Measurements from ENCODE around the gene CT45A7.
"Not testable (repeated sequence)": the region's sequence is repeated elsewhere in the genome, so short reads cannot be mapped to it uniquely, and the experiment has no call there.

Gene CT45A7

GRCh38 chrX:135837180-135837579 lies at the start of gene CT45A7:
CT45A7 (minus strand) TSS chrX:135837280; CDS start chrX:135833533, 3,747 bp downstream.
- not testable (repeated sequence) for H3K4me3 ChIP-seq (ENCODE audit: low read depth in 1 of 2, low read length in 2 of 2); H3K9ac ChIP-seq (ENCODE audit: low read depth, low read length); H3K36me3 ChIP-seq (ENCODE audit: insufficient read depth, low read length); H4K20me1 ChIP-seq (ENCODE audit: insufficient read depth, low read length); ATAC-seq (ENCODE audit: insufficient read depth, low read depth); H3K79me2 ChIP-seq (ENCODE audit: insufficient read depth, low read length); H3K27ac ChIP-seq (ENCODE audit: low read length); H3K4me1 ChIP-seq (ENCODE audit: insufficient read depth, low read length); DNase-seq; H3K4me2 ChIP-seq (ENCODE audit: insufficient read depth, low read length); H3K9me3 ChIP-seq (ENCODE audit: insufficient read depth, low read length, severe bottlenecking); H3K27me3 ChIP-seq (ENCODE audit: insufficient read depth, low read length, poor library complexity); H2AFZ ChIP-seq (ENCODE audit: low read depth, low read length)

- H3K9ac ChIP-seq (ENCODE audit: low read depth, low read length); H3K27ac ChIP-seq (ENCODE audit: low read length); H3K79me2 ChIP-seq (ENCODE audit: insufficient read depth, low read length); H3K4me1 ChIP-seq (ENCODE audit: insufficient read depth, low read length); H3K27me3 ChIP-seq (ENCODE audit: insufficient read depth, low read length, poor library complexity); H3K4me2 ChIP-seq (ENCODE audit: insufficient read depth, low read length); H3K36me3 ChIP-seq (ENCODE audit: insufficient read depth, low read length); H4K20me1 ChIP-seq (ENCODE audit: insufficient read depth, low read length); DNase-seq; H3K9me3 ChIP-seq (ENCODE audit: insufficient read depth, low read length, severe bottlenecking); H2AFZ ChIP-seq (ENCODE audit: low read depth, low read length); ATAC-seq (ENCODE audit: insufficient read depth, low read depth); H3K4me3 ChIP-seq (ENCODE audit: low read depth in 1 of 2, low read length in 2 of 2): not testable (repeated sequence)
Observed at GRCh38 chrX:135882741-135883140, 45.7 kb upstream of the CT45A7 start.

- not testable (repeated sequence) for H3K27me3 ChIP-seq (ENCODE audit: insufficient read depth, low read length, poor library complexity); H3K4me3 ChIP-seq (ENCODE audit: low read depth in 1 of 2, low read length in 2 of 2); DNase-seq; H3K9ac ChIP-seq (ENCODE audit: low read depth, low read length); ATAC-seq (ENCODE audit: insufficient read depth, low read depth); H3K79me2 ChIP-seq (ENCODE audit: insufficient read depth, low read length); H3K4me2 ChIP-seq (ENCODE audit: insufficient read depth, low read length); H3K4me1 ChIP-seq (ENCODE audit: insufficient read depth, low read length); H2AFZ ChIP-seq (ENCODE audit: low read depth, low read length); H3K27ac ChIP-seq (ENCODE audit: low read length); H4K20me1 ChIP-seq (ENCODE audit: insufficient read depth, low read length); H3K36me3 ChIP-seq (ENCODE audit: insufficient read depth, low read length); H3K9me3 ChIP-seq (ENCODE audit: insufficient read depth, low read length, severe bottlenecking)
Observed at GRCh38 chrX:135871712-135872111, 34.6 kb upstream of the CT45A7 start, which contains the start of gene CT45A9. CT45A9 (minus strand) TSS chrX:135871812; CDS start chrX:135868061, 3,751 bp downstream.

- H3K4me1 ChIP-seq (ENCODE audit: insufficient read depth, low read length); H3K27ac ChIP-seq (ENCODE audit: low read length); H3K9ac ChIP-seq (ENCODE audit: low read depth, low read length); H3K36me3 ChIP-seq (ENCODE audit: insufficient read depth, low read length); H2AFZ ChIP-seq (ENCODE audit: low read depth, low read length); H3K4me3 ChIP-seq (ENCODE audit: low read depth in 1 of 2, low read length in 2 of 2); ATAC-seq (ENCODE audit: insufficient read depth, low read depth); H3K9me3 ChIP-seq (ENCODE audit: insufficient read depth, low read length, severe bottlenecking); DNase-seq; H3K4me2 ChIP-seq (ENCODE audit: insufficient read depth, low read length); H4K20me1 ChIP-seq (ENCODE audit: insufficient read depth, low read length); H3K79me2 ChIP-seq (ENCODE audit: insufficient read depth, low read length); H3K27me3 ChIP-seq (ENCODE audit: insufficient read depth, low read length, poor library complexity): not testable (repeated sequence)
Observed at GRCh38 chrX:135854438-135854837, 17.4 kb upstream of the CT45A7 start, which contains the start of gene CT45A8. CT45A8 (minus strand) TSS chrX:135854538; CDS start chrX:135850783, 3,755 bp downstream.

GRCh38 chrX:135819912-135820311 lies 17.2 kb downstream of the CT45A7 start, which contains the start of gene CT45A2:
CT45A2 (minus strand) TSS chrX:135820012; CDS start chrX:135816265, 3,747 bp downstream.
- H3K9me3 ChIP-seq (ENCODE audit: insufficient read depth, low read length, severe bottlenecking); H2AFZ ChIP-seq (ENCODE audit: low read depth, low read length); H3K79me2 ChIP-seq (ENCODE audit: insufficient read depth, low read length); DNase-seq; H3K27me3 ChIP-seq (ENCODE audit: insufficient read depth, low read length, poor library complexity); H3K4me1 ChIP-seq (ENCODE audit: insufficient read depth, low read length); H3K9ac ChIP-seq (ENCODE audit: low read depth, low read length); H3K4me3 ChIP-seq (ENCODE audit: low read depth in 1 of 2, low read length in 2 of 2); H4K20me1 ChIP-seq (ENCODE audit: insufficient read depth, low read length); H3K4me2 ChIP-seq (ENCODE audit: insufficient read depth, low read length); H3K36me3 ChIP-seq (ENCODE audit: insufficient read depth, low read length); ATAC-seq (ENCODE audit: insufficient read depth, low read depth); H3K27ac ChIP-seq (ENCODE audit: low read length): not testable (repeated sequence)

- not testable (repeated sequence) for H4K20me1 ChIP-seq (ENCODE audit: insufficient read depth, low read length); H3K4me3 ChIP-seq (ENCODE audit: low read depth in 1 of 2, low read length in 2 of 2); H3K27me3 ChIP-seq (ENCODE audit: insufficient read depth, low read length, poor library complexity); H3K27ac ChIP-seq (ENCODE audit: low read length); H3K9ac ChIP-seq (ENCODE audit: low read depth, low read length); ATAC-seq (ENCODE audit: insufficient read depth, low read depth); H2AFZ ChIP-seq (ENCODE audit: low read depth, low read length); H3K4me2 ChIP-seq (ENCODE audit: insufficient read depth, low read length); H3K36me3 ChIP-seq (ENCODE audit: insufficient read depth, low read length); H3K79me2 ChIP-seq (ENCODE audit: insufficient read depth, low read length); H3K9me3 ChIP-seq (ENCODE audit: insufficient read depth, low read length, severe bottlenecking); H3K4me1 ChIP-seq (ENCODE audit: insufficient read depth, low read length); DNase-seq
Observed at GRCh38 chrX:135802687-135803086, 34.4 kb downstream of the CT45A7 start, which contains the start of gene CT45A6. CT45A6 (minus strand) TSS chrX:135802787; CDS start chrX:135798993, 3,794 bp downstream.

- H3K4me2 ChIP-seq (ENCODE audit: insufficient read depth, low read length); H4K20me1 ChIP-seq (ENCODE audit: insufficient read depth, low read length); H3K4me1 ChIP-seq (ENCODE audit: insufficient read depth, low read length); H3K9me3 ChIP-seq (ENCODE audit: insufficient read depth, low read length, severe bottlenecking); H3K4me3 ChIP-seq (ENCODE audit: low read depth in 1 of 2, low read length in 2 of 2); DNase-seq; H3K27me3 ChIP-seq (ENCODE audit: insufficient read depth, low read length, poor library complexity); H3K36me3 ChIP-seq (ENCODE audit: insufficient read depth, low read length); H3K79me2 ChIP-seq (ENCODE audit: insufficient read depth, low read length); H2AFZ ChIP-seq (ENCODE audit: low read depth, low read length); H3K9ac ChIP-seq (ENCODE audit: low read depth, low read length); ATAC-seq (ENCODE audit: insufficient read depth, low read depth); H3K27ac ChIP-seq (ENCODE audit: low read length): not testable (repeated sequence)
Observed at GRCh38 chrX:135785403-135785802, 51.7 kb downstream of the CT45A7 start, which contains the start of gene CT45A5. CT45A5 (minus strand) TSS chrX:135785503; CDS start chrX:135781729, 3,774 bp downstream.
